PC-9 (cell line): ENCODE results near the gene UGT1A10. TPM values are rescaled to one million over a fixed set of nuclear protein-coding genes. Genes with fewer than 3 reads are reported as not detected.

Experiments used
- BruUV-seq: library from RNA; stranded (reverse); fragments of 400-500 nt; replicated peaks from 2 replicates; lab custom pipeline; 2021; lab: Mats Ljungman, UMichigan
- CTCF ChIA-PET: fragments of 300-600 bp; sonication (Branson Sonifier 250); formaldehyde crosslinking; loops from one replicate; lab custom pipeline; 2022; ENCODE audit warnings: antibody characterized with exemption; lab: Charles Lee
- POLR2A ChIA-PET: fragments of 300-600 bp; sonication (Branson Sonifier 250); formaldehyde crosslinking; loops from one replicate; lab custom pipeline; 2022; ENCODE audit warnings: antibody characterized with exemption; ENCODE audit not compliant: unreplicated experiment; lab: Charles Lee
- DNase-seq, 2 experiments: peaks; one replicate each; pipeline versions ENCODE4 v3.0.0 to v3.0.0-alpha.2; 2015 to 2022; ENCODE audit warnings: mixed read lengths in 1 of 2
- H2AFZ ChIP-seq: fragments of 200-600 bp; sonication (generic); 2 replicates; pipeline ENCODE4 v1.8.1; 2017; ENCODE audit warnings: antibody characterized with exemption
- H3F3A ChIP-seq: fragments of 200-600 bp; sonication (generic); 2 replicates; pipeline ENCODE4 v1.8.1; 2017; ENCODE audit warnings: antibody characterized with exemption, mild to moderate bottlenecking, low read depth; ENCODE audit not compliant: insufficient read depth
- H3K27ac ChIP-seq: fragments of 200-600 bp; sonication (generic); 2 replicates; pipeline ENCODE4 v1.6.1; 2016; ENCODE audit warnings: mixed run types
- H3K27me3 ChIP-seq: fragments of 200-600 bp; sonication (generic); 2 replicates; pipeline ENCODE4 v1.6.1; 2016; ENCODE audit warnings: low read depth, mixed run types; ENCODE audit not compliant: insufficient read depth
- H3K36me3 ChIP-seq: fragments of 200-600 bp; sonication (generic); 2 replicates; pipeline ENCODE4 v1.6.1; 2016; ENCODE audit warnings: low read depth, mixed run types
- H3K4me1 ChIP-seq: fragments of 200-600 bp; sonication (generic); replicated peaks from 2 replicates; pipeline ENCODE4 v1.6.1; 2016; ENCODE audit warnings: mixed run types; ENCODE audit not compliant: insufficient read depth
- H3K4me2 ChIP-seq: fragments of 200-600 bp; sonication (generic); 2 replicates; pipeline ENCODE4 v1.6.1; 2017; ENCODE audit warnings: mixed run types
- H3K4me3 ChIP-seq: fragments of 200-600 bp; sonication (generic); 2 replicates; pipeline ENCODE4 v1.6.1; 2016; ENCODE audit warnings: mixed run types
- H3K79me2 ChIP-seq: fragments of 200-600 bp; sonication (generic); 2 replicates; pipeline ENCODE4 v1.6.1; 2017; ENCODE audit warnings: low read depth, mixed run types
- H3K9me2 ChIP-seq: fragments of 200-600 bp; sonication (generic); 2 replicates; pipeline ENCODE4 v1.8.1; 2017; ENCODE audit warnings: mild to moderate bottlenecking; ENCODE audit not compliant: insufficient read depth
- H3K9me3 ChIP-seq: fragments of 200-600 bp; sonication (generic); 2 replicates; pipeline ENCODE4 v1.8.1; 2016; ENCODE audit warnings: low read depth; ENCODE audit not compliant: insufficient read depth
- H4K20me1 ChIP-seq: fragments of 200-600 bp; sonication (generic); 2 replicates; pipeline ENCODE4 v1.8.1; 2017; ENCODE audit not compliant: insufficient read depth
- CTCF ChIP-seq: fragments of 200-600 bp; sonication (generic); conservative IDR thresholded peaks from 2 replicates; pipeline ENCODE4 v1.6.1; 2017; ENCODE audit warnings: mixed run types, antibody characterized with exemption, mild to moderate bottlenecking, moderate library complexity
- EZH2 ChIP-seq: fragments of 200-600 bp; sonication (generic); IDR thresholded peaks from 2 replicates; pipeline ENCODE4 v1.8.0; 2017; ENCODE audit warnings: antibody characterized with exemption, low read depth
- intact Hi-C: fragments of 100-400 bp; cut with micrococcal nuclease; formaldehyde crosslinking; loops from one replicate; pipeline ENCODE4 v1.10.0; 2022; ENCODE audit not compliant: unreplicated experiment
- total RNA-seq: library from RNA; stranded (reverse); gene quantifications from 2 replicates; pipeline ENCODE4 v1.2.3, GENCODE V29; 2021

Gene UGT1A10
- total RNA-seq, 1 experiment from 2014 or later, result not detected

GRCh38 chr2:233818639-233819621 lies 182.7 kb downstream of the UGT1A10 start:
- Histone ChIP-seq H3F3A (no peaks in the 10 kb centered on the region), H2AFZ (no peak overlapping the region), H3K27ac (no peak overlapping the region), H3K4me1 (no peaks in the 10 kb centered on the region), H3K36me3 (no peaks in the 10 kb centered on the region), H3K9me3 (no peaks in the 10 kb centered on the region), H3K4me2 (no peak overlapping the region), H3K79me2 (no peaks in the 10 kb centered on the region), H3K4me3 (no peak overlapping the region), H4K20me1 (no peaks in the 10 kb centered on the region), H3K27me3 (no peaks in the 10 kb centered on the region), H3K9me2 (no peaks in the 10 kb centered on the region)
- no peak for DNase-seq
- TF ChIP-seq CTCF (no peak), EZH2 (no peak)
- CTCF ChIA-PET, result no interaction called here
- BruUV-seq, result no TSS peak
- intact Hi-C loops, result no loop called here
- POLR2A ChIA-PET, result interaction anchor here (0.6 kb wide), 1 partner anchor 389 kb away, joined by 7 read pairs; no protein-coding TSS in a partner anchor

- intact Hi-C loops, result no loop called here
- H3K4me3 ChIP-seq, result no peak overlapping the region
- TF ChIP-seq CTCF (no peak), EZH2 (no peak)
- no peak for DNase-seq
- no peaks in the 10 kb centered on the region for H3K36me3 ChIP-seq
- no peak overlapping the region for H2AFZ ChIP-seq
- H3K79me2 ChIP-seq, result no peaks in the 10 kb centered on the region
- no TSS peak for BruUV-seq
- no peaks in the 10 kb centered on the region for H3K27me3 ChIP-seq
- H3K4me1 ChIP-seq, result no peaks in the 10 kb centered on the region
- H3F3A ChIP-seq, result no peaks in the 10 kb centered on the region
- CTCF ChIA-PET, result no interaction called here
- POLR2A ChIA-PET, result no interaction called here
- H4K20me1 ChIP-seq, result no peaks in the 10 kb centered on the region
- no peaks in the 10 kb centered on the region for H3K9me2 ChIP-seq
- no peak overlapping the region for H3K4me2 ChIP-seq
- H3K27ac ChIP-seq, result no peak overlapping the region
- no peaks in the 10 kb centered on the region for H3K9me3 ChIP-seq
These were observed 183.9 kb downstream of the UGT1A10 start for GRCh38 chr2:233819884-233820773.

- DNase-seq, result no peak
- Histone ChIP-seq H3K9me2 (no peaks in the 10 kb centered on the region), H3K9me3 (no peaks in the 10 kb centered on the region), H3K4me2 (no peak overlapping the region), H3K4me3 (no peak overlapping the region), H2AFZ (no peak overlapping the region), H3K27ac (no peak overlapping the region), H4K20me1 (no peaks in the 10 kb centered on the region), H3K36me3 (no peaks in the 10 kb centered on the region), H3K79me2 (no peaks in the 10 kb centered on the region), H3F3A (no peaks in the 10 kb centered on the region), H3K27me3 (no peaks in the 10 kb centered on the region), H3K4me1 (no peaks in the 10 kb centered on the region)
- POLR2A ChIA-PET, result interaction anchor here (0.5 kb wide), 1 partner anchor 1003 kb away, joined by 4 read pairs; no protein-coding TSS in a partner anchor
- CTCF ChIA-PET, result no interaction called here
- intact Hi-C loops, result no loop called here
- no TSS peak for BruUV-seq
- TF ChIP-seq EZH2 (no peak), CTCF (no peak)
These were observed 184.5 kb downstream of the UGT1A10 start for GRCh38 chr2:233820774-233821105.
